HTR-8/SVneo (cell line): Measurements from ENCODE around the gene PPP1R12C.

ENCODE experiments used
- DNase-seq: peaks from one replicate; pipeline ENCODE4 v3.0.0; 2011; ENCODE audit warnings: low spot score, mixed read lengths; ENCODE audit not compliant: insufficient read length
- FAIRE-seq: peaks from 2 replicates; lab custom pipeline; 2011; peaks lifted over from hg19 to GRCh38; lab: Jason Lieb, UNC

PPP1R12C gene

DNA sequence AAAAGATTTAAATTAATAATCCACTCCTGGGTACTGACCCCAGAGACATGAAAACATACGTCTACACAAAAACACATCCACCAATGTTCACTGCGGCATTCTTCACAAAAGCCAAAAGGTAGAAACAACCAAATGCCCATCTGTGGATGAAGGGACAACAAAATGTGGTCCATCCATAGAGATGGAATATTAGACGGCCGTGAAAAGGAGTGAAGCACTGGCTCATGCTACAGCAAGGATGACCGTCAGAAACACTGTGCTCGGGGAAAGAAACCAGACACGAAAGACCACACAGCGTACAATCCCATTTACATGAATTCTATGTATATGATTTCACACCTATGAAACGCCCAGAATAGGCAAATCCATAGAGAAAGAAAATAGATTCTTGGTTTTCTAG is 60.6 kb downstream of the PPP1R12C start:
- no peak for FAIRE-seq

GRCh38 chr19:55053735-55054134 is 63.7 kb downstream of the PPP1R12C start:
- DNase-seq: no peak
- no peak for FAIRE-seq

More for the DNA sequence above, 60.6 kb downstream of the PPP1R12C start:
- DNase-seq: no peak

- DNase-seq: no peak
- FAIRE-seq: no peak
These were observed 66.5 kb downstream of the PPP1R12C start for GRCh38 chr19:55050749-55051532.

- no peak for DNase-seq
- FAIRE-seq: no peak
These were observed 69.0 kb downstream of the PPP1R12C start for GRCh38 chr19:55048446-55048845.

GRCh38 chr19:55047951-55048350 is 69.5 kb downstream of the PPP1R12C start:
- FAIRE-seq (no peak), DNase-seq (no peak)

DNA sequence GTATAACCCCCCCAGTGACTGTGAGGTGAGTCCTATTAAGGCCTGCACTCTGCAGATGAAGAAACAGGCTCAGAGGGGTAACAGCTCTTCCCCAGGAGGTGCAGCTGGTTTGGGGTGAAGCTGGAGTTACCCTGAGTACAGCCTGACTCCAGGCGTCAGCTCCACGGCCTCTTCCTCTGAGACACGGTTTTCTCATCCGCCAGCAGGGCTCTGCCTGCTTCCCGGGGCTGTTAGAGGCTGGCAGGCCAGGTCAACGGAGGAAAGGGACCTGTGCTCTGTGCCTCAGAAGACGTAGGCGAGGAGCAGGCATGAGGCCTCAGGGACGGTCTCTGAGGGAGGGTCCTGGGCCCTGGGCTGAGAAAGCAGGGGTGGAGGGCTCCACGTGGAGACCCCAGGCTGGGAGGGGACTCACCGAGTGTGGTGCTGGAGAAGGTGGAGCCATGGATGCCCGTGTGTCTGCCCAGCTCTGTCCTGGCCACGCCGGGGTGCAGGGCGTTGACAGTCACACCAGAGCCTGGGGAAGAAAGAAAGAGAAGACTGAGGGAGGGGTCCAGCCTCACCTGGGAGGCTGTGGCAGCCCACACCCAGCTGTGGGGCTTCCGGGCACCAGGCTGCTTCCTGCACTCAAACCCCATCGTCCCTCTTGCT is 70.3 kb downstream of the PPP1R12C start:
- DNase-seq: no peak
- FAIRE-seq: no peak

DNA sequence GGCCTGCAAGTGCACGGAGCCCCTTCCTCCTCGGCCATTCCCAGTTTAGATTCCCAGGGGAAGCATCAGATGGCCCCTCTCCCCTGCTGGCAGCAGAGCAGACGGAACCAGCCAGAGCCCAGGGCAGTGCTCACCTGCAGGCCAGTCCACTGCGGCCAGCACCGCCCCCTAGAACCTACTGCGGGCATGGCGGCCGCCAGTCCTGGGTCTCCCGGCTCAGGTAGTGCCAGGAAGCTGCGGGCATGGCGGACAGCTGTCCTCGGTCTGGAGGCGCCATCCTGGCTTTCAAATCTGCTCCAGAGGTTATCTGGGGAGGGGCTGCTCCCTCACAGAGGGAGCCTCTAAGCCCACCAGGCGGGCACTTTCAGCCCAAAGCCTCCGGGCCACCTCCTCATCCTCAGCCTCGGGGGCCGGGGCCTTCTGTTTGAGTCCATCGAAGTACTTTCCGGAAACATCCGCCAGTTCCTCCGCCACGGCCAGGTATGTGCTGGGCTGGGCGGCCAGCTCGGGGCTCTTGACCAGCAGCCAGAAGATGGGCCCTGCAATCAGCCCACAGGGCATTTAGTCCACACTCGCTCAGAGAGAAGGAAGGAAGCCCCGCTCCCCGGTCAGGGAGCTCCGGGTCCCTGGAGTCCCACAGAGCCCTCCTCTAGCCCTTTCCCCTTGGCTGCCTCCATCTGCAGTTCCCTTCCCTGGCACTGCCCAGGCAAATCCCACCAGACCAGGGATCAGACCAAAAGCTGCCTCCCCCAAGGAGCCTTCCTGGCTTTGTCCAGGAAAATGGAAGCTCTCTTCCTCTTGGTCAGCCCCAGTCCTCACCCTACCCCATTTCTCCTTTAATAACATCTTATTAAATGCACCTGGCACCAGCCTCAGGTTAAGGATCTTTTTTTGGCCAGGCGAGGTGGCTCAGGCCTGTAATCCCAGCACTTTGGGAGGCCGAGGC is 72.4 kb downstream of the PPP1R12C start:
- DNase-seq (no peak), FAIRE-seq (no peak)

DNA sequence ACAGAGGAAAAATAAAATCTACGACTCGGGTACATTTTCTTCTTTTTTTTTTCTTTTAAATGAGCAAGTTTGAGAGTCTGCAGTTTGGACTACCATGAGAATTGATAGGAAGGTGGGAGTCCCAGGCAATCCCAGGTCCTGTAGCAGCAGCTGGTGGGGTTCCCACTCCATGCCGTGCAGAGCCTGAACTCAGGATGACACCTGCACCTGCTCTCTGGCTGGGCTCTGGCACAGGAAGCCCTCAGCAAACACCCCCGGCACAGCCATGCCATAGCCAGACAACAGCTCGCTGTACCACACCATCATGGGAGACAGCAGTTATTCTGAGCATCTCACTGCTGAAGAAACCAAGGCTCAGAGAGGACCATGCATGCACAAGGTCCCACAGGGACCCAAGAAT is 73.2 kb downstream of the PPP1R12C start:
- FAIRE-seq: no peak

GRCh38 chr19:55042688-55043087 is 74.7 kb downstream of the PPP1R12C start:
- DNase-seq: no peak
- no peak for FAIRE-seq

More for the DNA sequence above, 73.2 kb downstream of the PPP1R12C start:
- no peak for DNase-seq

- DNase-seq (no peak), FAIRE-seq (no peak)
These were observed 75.1 kb downstream of the PPP1R12C start for GRCh38 chr19:55042344-55042678.

DNA sequence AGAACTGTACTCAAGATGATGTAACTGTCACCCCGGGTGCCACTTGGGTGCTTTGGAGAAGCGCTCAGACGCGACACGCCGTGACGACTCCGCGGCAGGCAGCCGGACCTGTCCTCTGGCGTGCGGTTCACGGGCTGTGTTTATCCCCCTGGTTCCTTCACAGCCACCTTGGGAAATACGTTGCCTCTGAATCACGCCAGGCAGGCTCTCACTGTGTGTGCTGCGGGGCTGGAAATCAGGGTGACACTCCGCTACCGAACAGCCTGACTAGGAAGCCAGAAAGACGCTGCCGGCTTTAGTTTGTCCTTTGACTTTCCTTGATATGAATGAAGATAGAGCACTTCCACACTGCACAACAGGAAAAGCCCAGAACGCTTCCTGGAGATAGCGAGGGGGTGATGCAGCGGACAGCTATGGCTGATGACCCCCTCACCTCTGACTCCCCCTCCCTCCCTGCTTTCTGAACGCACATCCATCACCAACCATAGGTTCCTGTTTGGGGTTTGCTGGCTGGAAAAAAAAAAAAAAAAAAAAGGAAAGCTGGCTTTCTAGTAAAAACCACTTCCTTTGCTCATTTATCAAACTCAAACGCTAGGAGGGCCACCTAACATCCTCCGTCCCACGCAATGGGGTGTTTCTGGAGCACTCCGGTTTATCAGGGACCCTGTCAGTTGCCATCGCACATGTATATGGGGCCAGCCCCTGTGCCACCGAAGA is 75.7 kb downstream of the PPP1R12C start:
- FAIRE-seq (no peak), DNase-seq (no peak)

DNA sequence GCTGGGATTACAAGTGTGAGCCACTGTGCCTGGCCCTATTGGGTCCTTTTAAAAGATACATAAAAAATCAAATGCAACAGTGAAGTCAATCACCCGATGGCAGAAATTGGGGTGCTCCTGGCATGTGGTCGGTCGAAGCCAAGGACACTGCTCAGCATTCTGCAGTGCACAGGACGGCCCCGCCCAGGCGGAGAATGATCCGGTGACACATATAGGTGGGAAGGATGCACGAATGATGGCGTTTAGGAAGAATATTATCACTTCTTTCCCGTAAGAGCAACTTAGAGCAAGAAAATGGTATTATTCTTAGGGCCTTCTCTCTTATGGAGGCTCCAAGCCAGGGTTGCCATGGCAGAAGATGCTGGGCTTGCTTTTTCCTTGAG is 76.2 kb downstream of the PPP1R12C start:
- DNase-seq (no peak), FAIRE-seq (no peak)
